GM13976 (cell line): ENCODE data around the gene PDRG1.

Experiments
- DNase-seq: peaks from one replicate; pipeline ENCODE4 v3.0.0; 2012; ENCODE audit warnings: low spot score
- CTCF ChIP-seq: IDR thresholded peaks from 2 replicates; pipeline ENCODE4 v1.5.1; 2012; ENCODE audit warnings: borderline replicate concordance, mild to moderate bottlenecking; ENCODE audit not compliant: insufficient read depth; ENCODE audit errors: extremely low read depth, missing control alignments, control extremely low read depth
- in situ Hi-C: fragments of 300-500 bp; cut with MboI; formaldehyde crosslinking; loops from one replicate; pipeline ENCODE4 v1.12.0; 2022; ENCODE audit warnings: low sequenced_read_pairs, mixed read lengths, inconsistent platforms; ENCODE audit not compliant: unreplicated experiment

The PDRG1 gene

GRCh38 chr20:31989030-31989645, 37.3 kb upstream of the PDRG1 start:
- in situ Hi-C loops, result no loop called here
- no peak for DNase-seq
- TF ChIP-seq CTCF, result no peak

DNA sequence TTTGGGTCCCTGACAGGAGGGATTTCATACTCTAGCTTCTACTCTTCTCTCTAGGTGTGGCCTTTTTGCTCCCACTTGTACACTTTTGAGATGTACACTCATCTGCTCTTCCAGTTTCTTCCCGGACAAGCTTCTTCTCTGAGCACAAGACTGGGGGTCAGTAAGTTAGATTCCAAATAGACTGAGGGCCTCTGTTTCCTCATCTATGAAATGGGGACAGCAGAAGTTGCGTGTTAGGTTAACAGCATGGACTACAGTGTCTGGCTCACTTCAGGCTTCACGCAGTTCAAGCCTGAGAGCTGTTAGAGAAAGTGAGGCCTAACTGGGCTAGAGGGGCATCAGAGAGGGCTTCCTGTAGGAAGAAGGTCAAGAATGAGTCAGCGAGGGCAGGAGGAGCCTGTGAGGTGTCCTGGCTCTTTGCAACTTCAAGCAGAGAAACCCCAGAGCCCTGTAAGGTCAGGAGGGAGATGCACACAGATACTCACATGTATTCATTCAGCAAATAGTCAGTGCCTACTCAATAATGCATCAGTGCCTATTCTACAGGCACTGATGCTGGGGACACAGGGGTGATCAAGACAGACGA, 36.7 kb upstream of the PDRG1 start:
- no peak for TF ChIP-seq CTCF
- in situ Hi-C loops, result no loop called here
- no peak for DNase-seq

- TF ChIP-seq CTCF, result no peak
- no peak for DNase-seq
- in situ Hi-C loops, result no loop called here
These were observed 35.9 kb upstream of the PDRG1 start for GRCh38 chr20:31987744-31988143.

DNA sequence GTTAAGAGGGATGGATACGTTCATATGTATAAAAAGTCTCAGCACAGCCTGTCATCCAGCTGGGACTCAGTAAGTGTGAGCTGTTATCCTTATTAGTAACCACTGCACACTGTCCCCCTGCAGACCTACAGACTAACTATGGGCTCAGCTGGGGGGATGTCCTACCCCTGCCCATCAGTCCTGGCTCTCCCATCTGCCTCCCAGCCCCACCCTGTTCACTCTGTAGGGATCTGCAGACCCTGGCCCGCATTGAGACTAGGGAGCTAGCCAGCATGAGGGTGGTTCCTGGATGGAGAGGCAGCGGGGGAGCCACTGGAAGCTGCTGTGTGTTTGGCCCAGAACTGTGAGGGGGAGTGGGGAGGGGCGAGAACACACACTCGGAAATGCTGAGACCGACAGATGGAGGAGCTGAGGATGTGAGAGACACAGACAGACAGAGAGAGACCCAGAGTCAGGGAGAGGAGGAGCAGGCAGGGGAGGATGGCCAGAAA, 33.2 kb upstream of the PDRG1 start:
- DNase-seq, result no peak
- no peak for TF ChIP-seq CTCF
- in situ Hi-C loops, result no loop called here

- in situ Hi-C loops, result no loop called here
- no peak for TF ChIP-seq CTCF
- DNase-seq, result no peak
These were observed 29.9 kb upstream of the PDRG1 start for GRCh38 chr20:31981784-31982183.

DNA sequence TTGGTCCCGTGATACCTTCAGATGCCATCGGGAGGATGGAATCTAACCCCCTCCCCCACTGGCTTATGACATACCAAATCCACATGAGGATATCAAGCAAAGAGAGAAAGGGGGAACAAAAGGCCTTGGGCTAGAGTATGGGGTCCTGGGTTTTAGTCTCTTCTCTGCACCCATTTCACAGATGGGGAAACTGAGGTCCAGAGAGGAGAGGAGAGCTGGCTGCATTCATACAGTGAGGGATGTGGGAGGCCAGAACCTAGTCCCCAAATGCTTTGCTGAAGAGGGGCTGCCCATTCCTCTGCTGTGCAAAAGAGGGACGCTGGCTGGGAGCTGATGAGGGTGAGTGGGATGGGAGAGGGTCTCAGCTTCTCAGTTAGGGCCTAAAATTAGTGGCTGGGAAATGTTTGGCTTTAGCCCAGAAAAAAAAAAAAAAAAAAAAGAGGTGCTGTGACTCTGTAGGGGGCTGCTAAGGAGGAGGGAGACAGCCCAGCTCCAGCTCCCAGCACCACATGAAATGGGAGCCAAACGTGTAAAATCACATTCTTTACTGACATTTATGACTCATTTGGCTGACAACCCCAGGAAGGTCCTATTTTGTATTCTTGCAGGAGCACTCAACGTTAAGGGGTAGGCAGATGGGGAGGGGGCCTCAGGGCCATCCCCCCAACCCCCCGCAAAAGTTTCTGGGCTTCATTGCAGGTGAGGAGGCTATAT, 28.0 kb upstream of the PDRG1 start:
- no peak for TF ChIP-seq CTCF
- in situ Hi-C loops, result no loop called here
- DNase-seq, result no peak

DNA sequence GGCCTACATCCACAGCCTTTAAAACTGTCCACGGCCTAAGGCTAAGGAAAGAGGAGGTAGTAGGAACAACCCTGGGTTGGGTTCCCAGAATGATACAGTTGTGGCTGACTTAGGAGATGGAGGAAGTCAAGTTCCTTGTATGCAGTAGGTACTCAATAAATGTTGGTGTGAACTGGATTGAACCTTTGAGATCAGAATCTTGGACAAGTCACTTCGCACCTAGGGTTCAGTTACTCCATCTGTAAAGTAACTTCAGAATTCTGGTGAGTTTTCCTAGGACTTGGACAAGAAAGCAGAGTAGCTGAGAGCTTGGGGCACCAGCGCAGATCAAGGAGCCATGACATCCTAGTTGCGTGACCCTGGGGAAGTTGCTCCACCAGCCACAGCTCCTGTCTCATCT, 25.2 kb upstream of the PDRG1 start:
- in situ Hi-C loops, result no loop called here
- TF ChIP-seq CTCF, result no peak
- DNase-seq, result no peak
